ENCODE results near the gene EPS8L2. TPM values are rescaled to one million over a fixed set of nuclear protein-coding genes. Genes with fewer than 3 reads are reported as not detected.

Gene EPS8L2
- total RNA-seq, 1 donor from 2014 or later = 129 TPM

DNA sequence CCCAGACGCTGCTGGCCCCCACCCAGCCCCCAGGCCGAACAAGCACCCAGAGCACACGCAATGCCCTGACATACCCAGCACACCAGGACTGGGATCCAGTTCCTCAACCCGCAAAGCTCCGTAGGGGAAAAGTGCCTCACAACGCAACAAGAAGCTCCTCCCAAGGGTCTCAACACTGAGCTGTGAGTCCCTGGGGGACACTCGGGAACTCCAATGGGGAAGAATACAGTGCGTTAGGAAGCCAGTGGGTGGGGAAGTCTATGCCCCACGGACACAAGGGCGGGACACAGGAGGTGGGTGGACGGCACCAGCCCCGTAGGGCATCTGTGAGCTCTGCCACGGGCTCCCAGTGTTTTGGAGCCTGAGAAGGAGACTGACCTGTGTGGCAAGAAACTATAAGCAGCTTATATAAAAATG lies 12.6 kb upstream of the EPS8L2 start:
- Histone ChIP-seq H3K27me3 (ENCODE audit: insufficient read depth, low read length) (no peaks in the 10 kb centered on the region), H3K9me3 (ENCODE audit: insufficient read depth, low read depth, low read length) (no peaks in the 10 kb centered on the region), H4K20me1 (ENCODE audit: insufficient read depth, low read length) (peaks cover 58% of the 10 kb centered on the region), H3K27ac (ENCODE audit: low read depth, low read length) (no peak overlapping the region), H3K4me1 (ENCODE audit: insufficient read depth, low read length) (peaks cover 38% of the 10 kb centered on the region), H3K4me3 (ENCODE audit: insufficient read depth, low read depth, low read length) (peak overlapping the region; percentile 34), H3K4me2 (ENCODE audit: low read length) (peak overlapping the region; percentile 93), H3K36me3 (ENCODE audit: insufficient read depth, low read length) (no peaks in the 10 kb centered on the region), H3K9ac (ENCODE audit: low read length) (peak overlapping the region; percentile 58), H2AFZ (ENCODE audit: low read depth, low read length) (peak overlapping the region; percentile 16), H3K79me2 (ENCODE audit: insufficient read depth, low read length) (peaks cover 50% of the 10 kb centered on the region)
- Mint-ChIP-seq H3K4me1 (ENCODE audit: low read depth, unreplicated experiment) (peaks cover 37% of the 10 kb centered on the region), H3K4me3 (ENCODE audit: unreplicated experiment) (peak overlapping the region; percentile 80), H3K9me3 (ENCODE audit: unreplicated experiment) (no peaks in the 10 kb centered on the region), H3K27ac (ENCODE audit: unreplicated experiment) (peak overlapping the region; percentile 89), H3K36me3 (ENCODE audit: low read depth, unreplicated experiment) (peaks cover 7% of the 10 kb centered on the region), H3K27me3 (ENCODE audit: low read depth, unreplicated experiment) (no peaks in the 10 kb centered on the region)
- TF ChIP-seq CTCF (IDR thresholded peaks at IDR 0.05; ENCODE audit: insufficient read depth, low read depth, low read length) (no peak), EZH2 (IDR thresholded peaks at IDR 0.05; ENCODE audit: insufficient read depth, low read length) (no peak)
- FAIRE-seq (no peak), DNase-seq (ENCODE audit: low read depth) (no peak)

DNA sequence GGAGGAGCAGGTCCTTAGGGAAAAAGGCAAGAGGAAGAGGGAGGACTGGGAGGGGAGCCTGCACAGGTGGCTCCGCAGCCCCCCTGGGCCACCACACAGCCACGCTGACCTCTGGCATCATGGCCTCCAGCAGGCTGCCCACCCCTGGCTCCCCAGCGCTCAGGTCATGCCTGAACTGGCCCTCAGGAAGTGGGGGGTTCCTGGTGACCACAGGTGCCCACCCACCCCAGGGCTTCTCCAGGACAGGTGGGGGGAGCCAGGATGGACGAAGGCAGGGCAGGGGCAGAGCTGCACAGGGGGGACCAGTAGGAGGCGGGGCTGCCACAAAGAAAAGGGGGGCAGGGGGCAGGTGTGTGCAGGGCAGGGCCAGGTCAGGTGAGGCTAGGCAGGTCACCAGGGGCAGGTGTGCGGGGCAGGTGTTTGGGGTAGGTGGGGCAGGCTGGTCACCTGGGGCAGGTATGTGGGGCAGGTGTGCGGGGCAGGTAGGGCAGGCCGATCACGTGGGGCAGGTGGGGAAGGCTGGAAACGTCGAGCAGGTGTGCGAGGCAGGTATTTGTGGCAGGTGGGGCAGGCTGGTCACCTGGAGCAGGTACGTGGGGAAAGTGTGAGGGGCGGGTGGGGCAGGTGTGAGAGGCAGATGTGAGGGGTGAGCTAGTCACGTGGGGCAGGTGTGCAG lies 12.0 kb upstream of the EPS8L2 start:
- no peaks in the 10 kb centered on the region for H3K9me3 ChIP-seq (ENCODE audit: insufficient read depth, low read depth, low read length)
- peak overlapping the region; percentile 72 for H3K4me3 ChIP-seq (ENCODE audit: insufficient read depth, low read depth, low read length)
- H3K27me3 ChIP-seq (ENCODE audit: insufficient read depth, low read length) = no peaks in the 10 kb centered on the region
- TF ChIP-seq EZH2 (IDR thresholded peaks at IDR 0.05; ENCODE audit: insufficient read depth, low read length) (no peak), CTCF (IDR thresholded peaks at IDR 0.05; ENCODE audit: insufficient read depth, low read depth, low read length) (no peak)
- peaks cover 56% of the 10 kb centered on the region for H3K79me2 ChIP-seq (ENCODE audit: insufficient read depth, low read length)
- no peak for DNase-seq (ENCODE audit: low read depth)
- H3K9ac ChIP-seq (ENCODE audit: low read length) = peak overlapping the region; percentile 58
- H3K36me3 Mint-ChIP-seq (ENCODE audit: low read depth, unreplicated experiment) = peaks cover 7% of the 10 kb centered on the region
- H3K4me2 ChIP-seq (ENCODE audit: low read length) = peak overlapping the region; percentile 93
- peaks cover 43% of the 10 kb centered on the region for H3K4me1 ChIP-seq (ENCODE audit: insufficient read depth, low read length)
- no peak overlapping the region for H2AFZ ChIP-seq (ENCODE audit: low read depth, low read length)
- H3K4me3 Mint-ChIP-seq (ENCODE audit: unreplicated experiment) = peak overlapping the region; percentile 80
- H4K20me1 ChIP-seq (ENCODE audit: insufficient read depth, low read length) = peaks cover 59% of the 10 kb centered on the region
- H3K27me3 Mint-ChIP-seq (ENCODE audit: low read depth, unreplicated experiment) = no peaks in the 10 kb centered on the region
- peaks cover 41% of the 10 kb centered on the region for H3K4me1 Mint-ChIP-seq (ENCODE audit: low read depth, unreplicated experiment)
- H3K9me3 Mint-ChIP-seq (ENCODE audit: unreplicated experiment) = no peaks in the 10 kb centered on the region
- no peak for FAIRE-seq
- no peaks in the 10 kb centered on the region for H3K36me3 ChIP-seq (ENCODE audit: insufficient read depth, low read length)
- H3K27ac ChIP-seq (ENCODE audit: low read depth, low read length) = no peak overlapping the region
- H3K27ac Mint-ChIP-seq (ENCODE audit: unreplicated experiment) = peak overlapping the region; percentile 89

Data from astrocyte (in vitro differentiated cells and primary cell).